CD4-positive, alpha-beta T cell treated with Interleukin-4 for 4 hours (primary cell): ENCODE measurements around the gene MEI1.
"Not testable (repeated sequence)": the region's sequence is repeated elsewhere in the genome, so short reads cannot be mapped to it uniquely, and the experiment has no call there.

Experiments used
- DNase-seq: peaks from one replicate; pipeline ENCODE4 v3.0.0-alpha.2; 2020

The MEI1 gene, protein sequence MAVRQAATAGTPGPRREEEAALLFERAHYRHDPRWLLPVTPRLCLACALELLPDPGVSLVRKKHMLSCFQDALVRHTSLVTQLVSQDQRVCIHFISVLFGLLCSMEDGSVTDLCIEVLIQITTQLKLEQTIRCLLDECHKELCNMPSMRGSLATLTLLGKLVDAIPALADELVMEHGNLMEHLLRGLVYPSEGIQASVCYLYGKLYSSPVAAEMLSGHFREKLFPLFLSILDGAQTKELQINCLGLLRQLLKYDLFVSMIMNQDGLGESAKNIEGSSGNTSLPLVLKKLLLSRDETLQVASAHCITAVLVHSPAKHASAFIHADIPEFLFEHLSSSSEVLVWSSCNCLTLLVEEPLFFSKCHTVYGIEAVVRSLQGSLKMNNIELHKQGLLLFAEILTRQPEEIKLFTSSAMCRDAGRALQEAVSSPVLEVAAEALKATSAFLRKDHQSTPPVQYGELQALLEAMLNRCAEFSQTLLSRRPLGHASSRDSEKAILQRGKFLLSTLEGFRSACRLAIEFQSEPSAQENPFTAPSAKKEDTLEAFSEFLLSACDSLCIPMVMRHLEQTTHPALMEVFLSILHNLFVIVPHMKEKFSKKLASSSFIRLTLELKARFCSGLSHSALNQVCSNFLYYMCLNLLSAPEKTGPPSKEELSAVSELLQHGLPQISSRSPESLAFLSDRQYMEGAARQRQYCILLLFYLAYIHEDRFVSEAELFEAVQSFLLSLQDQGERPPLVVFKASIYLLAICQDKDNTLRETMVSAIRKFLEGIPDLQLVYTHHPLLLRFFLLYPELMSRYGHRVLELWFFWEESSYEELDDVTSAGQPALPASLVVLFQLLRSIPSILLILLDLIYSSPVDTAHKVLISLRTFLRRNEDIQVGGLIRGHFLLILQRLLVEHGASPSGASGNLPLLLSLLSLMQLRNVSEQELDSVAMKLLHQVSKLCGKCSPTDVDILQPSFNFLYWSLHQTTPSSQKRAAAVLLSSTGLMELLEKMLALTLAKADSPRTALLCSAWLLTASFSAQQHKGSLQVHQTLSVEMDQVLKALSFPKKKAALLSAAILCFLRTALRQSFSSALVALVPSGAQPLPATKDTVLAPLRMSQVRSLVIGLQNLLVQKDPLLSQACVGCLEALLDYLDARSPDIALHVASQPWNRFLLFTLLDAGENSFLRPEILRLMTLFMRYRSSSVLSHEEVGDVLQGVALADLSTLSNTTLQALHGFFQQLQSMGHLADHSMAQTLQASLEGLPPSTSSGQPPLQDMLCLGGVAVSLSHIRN

DNA sequence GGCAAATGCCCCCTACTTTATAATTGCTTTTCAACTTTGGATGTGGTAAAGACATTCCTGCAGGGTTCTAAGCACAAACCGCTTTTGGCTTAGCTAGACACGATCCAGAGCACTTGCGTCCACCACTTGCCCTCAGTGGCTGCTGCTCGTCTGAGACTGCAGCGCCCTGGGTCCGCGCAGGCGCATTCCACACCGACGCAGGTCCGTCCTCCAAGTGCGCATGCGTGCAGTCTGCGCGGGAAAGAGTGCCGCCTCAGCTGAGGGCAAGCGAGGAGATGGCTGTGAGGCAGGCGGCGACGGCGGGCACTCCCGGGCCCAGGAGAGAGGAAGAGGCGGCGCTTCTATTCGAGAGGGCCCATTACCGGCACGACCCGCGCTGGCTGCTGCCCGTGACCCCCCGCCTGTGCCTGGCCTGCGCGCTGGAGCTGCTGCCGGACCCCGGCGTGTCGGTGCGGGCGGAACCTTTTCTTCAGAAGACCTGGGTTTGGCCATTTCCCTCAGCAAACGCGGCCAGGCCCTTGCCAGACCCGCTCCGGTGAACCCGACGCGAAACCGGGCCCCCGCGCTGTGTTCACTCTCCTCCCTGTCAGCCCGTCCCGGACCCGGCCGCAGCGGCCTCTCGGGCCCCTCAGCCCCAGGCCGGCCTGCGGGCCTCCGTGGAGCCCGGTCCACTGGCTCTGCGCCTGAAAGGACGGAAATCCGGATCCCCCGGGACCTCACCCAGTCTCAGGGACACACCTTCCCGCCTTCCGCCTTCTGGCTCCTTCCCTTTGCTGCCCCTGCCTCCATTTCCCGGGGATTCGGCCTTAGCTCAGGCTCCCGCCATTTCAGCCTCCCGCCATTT lies at the start of gene MEI1:
MEI1 (plus strand) TSS at position 240 of the 844 bp plus-strand sequence; CDS start at position 276, 36 bp downstream.
- DNase-seq = peak; percentile 89

DNA sequence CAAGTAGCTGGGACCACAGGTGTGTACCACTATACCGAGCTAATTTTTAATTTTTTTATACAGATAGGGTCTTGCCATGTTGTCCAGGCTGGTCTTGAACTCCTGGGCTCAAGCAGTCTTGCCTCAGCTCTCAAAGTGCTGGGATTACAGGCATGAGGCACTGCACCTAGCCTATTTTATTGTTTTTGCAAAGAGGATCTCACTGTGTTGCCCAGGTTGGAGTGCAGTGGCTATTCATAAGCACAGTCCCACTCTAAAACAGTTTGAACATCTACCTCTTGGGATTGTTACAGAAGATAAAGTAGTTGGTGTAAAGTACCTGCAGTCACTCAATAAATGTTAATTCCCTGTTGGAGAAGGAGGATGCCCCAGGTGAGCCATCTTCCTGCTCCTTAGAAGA lies 49.1 kb upstream of the MEI1 start:
- DNase-seq = no peak

DNA sequence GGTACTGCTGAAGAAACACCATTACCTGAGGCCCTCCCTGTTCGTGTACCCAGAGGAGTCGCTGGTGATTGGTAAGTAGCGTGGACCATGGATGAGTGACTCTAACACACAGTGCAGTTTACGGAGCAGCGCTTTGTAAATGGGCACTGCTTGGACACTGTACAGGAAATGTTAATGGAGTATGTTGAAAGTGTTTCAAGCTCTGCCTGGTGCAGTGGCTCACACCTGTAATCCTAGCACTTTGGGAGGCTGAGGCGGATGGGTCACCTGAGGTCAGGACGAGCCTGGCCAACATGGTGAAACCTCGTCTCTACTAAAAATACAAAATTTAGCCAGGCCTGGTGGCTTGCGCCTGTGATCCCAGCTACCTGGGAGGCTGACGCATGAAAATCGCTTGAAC lies 48.5 kb upstream of the MEI1 start:
- no peak for DNase-seq

DNA sequence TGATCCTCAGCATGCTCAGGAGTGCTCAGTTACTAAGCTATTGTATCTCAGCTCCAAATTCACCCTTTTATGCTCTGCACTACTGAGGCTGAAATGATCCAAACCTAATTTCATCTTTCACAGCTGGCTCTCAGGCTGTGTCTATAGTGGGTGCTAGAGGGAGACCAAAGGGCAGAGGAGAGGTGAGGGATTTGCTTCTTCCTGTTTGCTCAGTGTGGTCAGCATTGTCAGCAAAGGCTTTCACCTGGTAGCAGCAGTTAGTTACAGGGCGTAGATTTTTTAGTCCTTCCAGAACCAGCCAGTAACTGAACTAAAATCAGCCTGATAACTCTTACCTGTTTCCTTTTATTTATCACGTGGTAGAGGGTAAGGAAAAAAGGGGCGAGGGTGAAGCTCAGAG lies 45.0 kb upstream of the MEI1 start:
- no peak for DNase-seq

DNA sequence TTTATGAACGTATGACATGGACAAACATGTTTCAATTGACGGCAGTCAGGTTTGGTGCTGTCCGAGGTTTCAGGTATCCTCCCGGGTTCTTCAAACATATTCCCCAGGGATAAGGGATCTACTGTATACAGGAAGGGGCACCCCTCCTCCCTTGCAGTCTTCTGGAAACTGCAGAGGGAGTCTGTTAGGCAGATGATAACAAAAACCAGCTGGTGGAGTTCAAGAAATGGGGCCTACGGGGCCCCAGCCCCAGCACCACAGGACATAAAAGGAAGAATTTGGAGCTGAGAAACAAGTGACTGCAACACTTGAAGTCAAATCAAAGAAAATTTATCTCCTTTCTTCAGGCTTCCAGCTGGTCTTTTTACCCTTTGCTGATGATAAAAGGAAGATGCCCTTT lies 42.7 kb upstream of the MEI1 start:
- DNase-seq = no peak

DNA sequence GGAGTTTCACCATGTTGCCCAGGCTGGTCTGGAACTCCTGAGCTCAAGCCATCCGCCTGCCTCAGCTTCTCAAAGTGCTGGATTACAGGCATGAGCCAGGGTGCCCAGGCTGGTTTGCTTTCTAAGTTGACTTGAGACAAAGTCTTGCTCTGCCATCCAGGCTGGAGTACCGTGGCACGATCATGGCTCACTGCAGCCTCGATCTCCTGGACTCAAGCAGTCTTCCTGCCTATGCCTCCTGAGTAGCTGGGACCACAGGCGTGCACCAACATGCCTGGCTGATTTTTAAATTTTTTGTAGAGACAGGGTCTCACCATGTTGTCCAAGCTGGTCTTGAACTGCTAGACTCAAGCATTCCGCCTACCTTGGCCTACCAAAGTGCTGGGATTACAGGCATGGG lies 41.6 kb upstream of the MEI1 start:
- no peak for DNase-seq

DNA sequence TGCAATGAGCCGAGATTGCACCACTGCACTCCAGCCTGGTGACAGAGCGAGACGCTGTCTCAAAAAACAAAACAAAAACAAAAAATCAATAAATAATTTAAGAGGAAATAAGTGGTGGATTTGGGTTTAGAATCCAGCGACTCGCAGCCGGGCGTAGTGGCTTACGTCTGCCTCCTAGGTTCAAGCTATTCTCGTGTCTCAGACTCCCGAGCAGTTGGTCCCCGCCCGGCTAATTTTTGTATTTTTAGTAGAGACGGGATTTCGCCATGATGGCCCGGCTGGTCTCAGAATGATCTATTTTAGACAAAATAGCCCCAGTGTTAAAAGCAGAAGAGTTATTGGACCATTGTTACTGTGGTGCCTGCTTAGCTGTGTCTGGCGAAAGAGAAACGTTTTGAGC lies 40.4 kb upstream of the MEI1 start:
- no peak for DNase-seq

DNA sequence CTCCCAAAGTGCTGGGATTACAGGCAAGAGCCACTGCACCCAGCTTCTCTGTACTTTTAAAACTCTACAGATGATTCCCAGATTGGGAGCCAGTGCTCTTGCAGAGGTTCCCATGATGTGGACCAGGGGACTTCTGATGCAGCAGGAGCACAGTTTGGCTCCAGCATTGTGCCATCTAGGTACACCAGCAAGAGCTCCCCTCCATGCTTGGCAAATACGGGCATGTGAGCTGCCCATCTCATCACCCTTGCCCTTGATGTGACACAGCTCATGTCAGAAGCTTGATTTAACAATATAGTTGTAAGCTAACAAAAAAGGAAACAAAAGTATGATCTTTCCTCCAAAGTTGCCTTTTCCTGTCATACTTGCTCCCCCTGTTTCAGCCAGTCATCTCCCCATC lies 39.4 kb upstream of the MEI1 start:
- no peak for DNase-seq

DNA sequence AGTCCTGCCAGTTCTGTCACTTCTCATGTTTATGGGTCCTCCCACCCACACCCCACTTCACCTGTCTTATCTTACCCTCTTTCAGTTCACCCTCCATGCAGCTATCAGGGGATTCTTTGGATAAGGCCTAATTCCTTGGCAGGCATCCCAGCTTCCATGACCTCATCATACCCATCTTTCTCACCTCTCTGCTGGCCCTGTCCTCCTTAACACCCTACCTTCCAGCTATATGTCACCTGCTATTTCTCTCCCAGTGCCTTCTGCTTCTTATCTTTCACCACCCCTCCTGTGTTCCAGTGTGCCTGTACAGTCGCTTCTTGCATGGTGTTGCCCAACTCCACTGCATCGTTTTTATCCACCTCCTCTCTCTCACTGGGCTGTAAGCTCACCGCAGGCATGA lies 38.9 kb upstream of the MEI1 start:
- no peak for DNase-seq

DNA sequence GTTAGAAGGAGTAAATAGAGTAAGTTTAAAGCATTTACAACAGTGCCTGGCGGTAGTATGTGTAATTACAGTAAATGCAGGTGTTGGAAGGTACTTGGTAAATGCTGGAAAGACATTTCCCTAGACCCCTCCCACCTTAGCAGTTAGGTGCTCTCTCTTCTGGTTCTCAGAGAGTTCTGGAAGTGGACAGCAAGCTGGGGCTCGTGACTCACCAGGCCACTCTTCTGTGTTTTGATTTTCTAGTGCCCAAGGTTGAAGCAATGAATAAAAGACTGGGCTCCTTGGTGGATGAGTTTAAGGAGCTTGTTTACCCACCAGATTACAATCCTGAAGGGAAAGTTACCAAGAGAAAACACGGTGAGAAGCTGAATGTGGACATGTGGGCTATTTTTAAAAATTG lies 38.2 kb upstream of the MEI1 start:
- DNase-seq = no peak

DNA sequence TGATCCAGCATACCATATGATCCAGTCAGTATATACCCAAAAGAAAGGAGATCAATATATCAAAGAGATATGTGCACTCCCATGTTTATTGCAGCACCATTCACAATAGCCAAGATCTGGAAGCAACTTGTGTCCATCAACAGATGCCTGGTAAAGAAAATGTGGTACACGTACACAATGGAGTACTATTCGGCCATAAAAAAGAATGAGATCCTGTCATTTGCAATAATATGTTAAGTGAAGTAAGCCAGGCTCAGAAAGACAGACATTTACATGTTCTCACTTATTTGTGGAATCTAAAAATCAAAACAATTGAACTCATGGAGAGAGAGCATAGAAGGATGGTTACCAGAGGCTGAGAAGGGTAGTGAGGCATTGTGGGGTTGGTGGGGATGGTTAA lies 37.6 kb upstream of the MEI1 start:
- no peak for DNase-seq

DNA sequence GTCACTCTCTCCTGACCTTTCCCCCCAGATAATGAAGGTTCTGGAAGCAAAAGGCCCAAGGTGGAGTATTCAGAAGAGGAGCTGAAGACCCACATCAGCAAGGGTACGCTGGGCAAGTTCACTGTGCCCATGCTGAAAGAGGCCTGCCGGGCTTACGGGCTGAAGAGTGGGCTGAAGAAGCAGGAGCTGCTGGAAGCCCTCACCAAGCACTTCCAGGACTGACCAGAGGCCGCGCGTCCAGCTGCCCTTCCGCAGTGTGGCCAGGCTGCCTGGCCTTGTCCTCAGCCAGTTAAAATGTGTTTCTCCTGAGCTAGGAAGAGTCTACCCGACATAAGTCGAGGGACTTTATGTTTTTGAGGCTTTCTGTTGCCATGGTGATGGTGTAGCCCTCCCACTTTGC lies 35.7 kb upstream of the MEI1 start:
- not testable (repeated sequence) for DNase-seq

DNA sequence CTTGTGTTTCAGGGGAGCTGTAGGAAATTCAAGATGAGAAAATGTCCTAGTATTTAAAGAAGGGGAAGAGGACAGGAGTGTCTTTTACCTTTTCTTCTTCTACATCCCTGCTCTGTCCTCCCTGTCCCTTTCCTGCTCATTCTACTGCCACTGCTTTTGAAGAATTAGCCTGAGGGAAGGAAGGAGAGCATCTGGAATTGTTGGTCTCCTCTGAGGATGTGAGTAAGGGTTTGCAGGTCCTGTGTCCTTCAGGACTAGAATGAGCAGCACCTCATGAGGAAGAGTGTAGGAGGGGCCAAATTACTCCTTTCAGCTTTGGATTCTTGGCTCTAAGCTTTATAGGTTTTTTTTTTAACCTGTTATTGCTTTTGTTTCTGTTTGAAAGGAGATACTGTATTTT lies 34.8 kb upstream of the MEI1 start:
- no peak for DNase-seq

DNA sequence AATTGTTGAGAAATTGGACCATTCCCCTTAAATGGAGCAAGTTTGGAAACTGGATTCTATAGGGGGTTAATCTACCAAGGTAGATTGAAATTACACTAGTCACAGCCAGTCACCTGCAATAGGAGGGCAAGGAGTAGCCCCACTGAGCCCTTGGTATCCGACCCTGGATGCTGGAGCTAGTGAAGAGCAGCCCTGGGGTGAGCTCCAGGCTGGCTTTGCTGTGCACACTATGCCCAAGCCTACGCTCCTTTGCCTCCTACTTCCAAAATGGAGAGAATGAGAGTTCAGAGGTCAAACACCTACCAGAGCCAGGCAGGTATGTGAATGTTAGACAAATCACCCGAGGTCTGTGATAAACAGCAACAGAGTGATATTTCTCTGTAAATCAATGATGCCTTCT lies 34.4 kb upstream of the MEI1 start:
- no peak for DNase-seq

DNA sequence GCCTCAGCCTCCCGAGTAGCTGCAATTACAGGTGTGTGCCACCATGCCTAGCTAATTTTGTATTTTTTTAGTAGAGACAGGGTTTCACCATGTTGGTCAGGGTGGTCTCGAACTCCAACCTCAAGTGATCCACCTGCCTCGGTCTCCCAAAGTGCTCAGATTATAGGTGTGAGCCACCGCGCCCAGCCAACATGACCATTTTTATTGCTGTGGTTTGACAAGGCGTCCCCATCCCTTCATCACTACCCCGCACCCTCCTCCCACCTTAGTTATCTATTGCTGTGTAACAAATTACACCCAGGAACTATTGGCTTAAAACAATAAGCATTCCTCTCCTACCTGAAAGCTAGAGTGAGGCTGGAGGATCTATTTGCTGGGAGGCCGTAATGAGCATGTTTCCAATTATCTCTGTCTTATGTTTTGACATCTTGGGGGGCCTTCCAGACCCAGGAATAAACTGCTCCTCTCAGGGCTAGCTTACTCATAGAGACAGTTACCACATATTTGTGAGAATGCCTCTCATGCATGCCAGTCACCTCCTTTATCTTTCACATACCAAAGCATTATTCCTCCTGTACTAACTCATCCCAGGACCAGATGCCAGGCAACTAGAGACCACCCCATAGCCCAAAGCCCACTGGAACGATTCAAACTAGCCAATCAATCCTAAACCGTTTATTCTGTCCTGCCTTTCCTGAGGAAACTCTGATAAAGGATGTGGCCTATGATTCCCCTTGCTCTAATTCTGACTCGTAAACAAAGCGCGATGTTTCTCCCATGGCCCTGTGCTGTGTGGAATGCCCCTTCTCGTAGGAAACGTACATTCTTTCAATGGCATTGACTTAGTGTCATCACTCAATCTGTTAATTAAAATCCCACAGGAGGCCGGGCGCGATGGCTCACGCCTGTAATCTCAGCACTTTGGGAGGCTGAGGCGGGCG lies 30.1 kb upstream of the MEI1 start:
- no peak for DNase-seq

DNA sequence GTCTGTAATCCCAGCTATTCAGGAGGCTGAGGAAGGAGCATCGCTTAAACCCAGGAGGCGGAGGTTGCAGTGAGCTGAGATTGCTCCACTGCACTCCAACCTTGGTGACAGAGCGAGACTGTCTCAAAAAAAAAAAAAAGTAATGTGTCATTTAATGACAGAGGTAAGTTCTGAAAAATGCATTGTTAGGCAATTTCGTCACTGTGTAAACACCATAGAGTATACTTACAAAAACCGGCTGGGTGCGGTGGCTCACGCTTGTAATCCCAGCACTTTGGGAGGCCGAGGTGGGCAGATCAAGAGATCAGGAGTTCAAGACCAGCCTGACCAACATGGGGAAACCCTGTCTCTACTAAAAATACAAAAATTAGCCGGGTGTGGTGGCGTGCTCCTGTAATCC lies 27.2 kb upstream of the MEI1 start:
- not testable (repeated sequence) for DNase-seq

DNA sequence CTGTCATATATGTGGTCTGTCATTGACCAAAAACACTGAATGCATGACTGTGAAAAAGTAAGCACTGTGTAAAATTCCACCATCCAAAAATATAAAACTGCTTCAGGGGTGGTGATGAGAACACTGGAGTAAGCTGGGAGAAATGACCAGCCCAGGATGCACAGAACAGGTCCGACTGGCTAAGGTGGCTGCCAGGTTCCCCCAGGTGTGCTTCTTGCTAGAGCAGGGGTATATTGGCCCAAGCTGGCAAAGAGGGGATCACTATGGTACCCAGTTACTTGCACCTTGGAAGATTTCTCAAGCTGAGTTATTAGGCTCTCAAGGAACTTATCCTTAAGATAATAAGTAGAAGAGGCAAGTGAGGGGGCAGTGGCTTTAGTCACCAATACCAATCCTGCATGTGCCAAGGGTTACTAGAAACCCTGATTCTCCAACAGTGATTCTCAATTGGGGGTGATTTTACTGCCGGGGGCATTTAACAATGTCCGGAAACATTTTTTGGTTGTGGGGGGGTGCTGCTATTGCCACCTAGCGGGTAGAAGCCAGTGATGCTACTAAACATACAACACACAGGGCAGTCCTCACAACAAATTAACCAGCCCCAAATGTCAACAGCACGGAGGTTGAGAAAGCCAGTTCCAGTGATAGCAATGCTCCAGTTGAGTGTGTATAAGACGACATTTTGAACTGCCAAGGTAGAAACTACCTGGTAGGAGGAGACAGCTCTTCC lies 26.4 kb upstream of the MEI1 start:
- no peak for DNase-seq

DNA sequence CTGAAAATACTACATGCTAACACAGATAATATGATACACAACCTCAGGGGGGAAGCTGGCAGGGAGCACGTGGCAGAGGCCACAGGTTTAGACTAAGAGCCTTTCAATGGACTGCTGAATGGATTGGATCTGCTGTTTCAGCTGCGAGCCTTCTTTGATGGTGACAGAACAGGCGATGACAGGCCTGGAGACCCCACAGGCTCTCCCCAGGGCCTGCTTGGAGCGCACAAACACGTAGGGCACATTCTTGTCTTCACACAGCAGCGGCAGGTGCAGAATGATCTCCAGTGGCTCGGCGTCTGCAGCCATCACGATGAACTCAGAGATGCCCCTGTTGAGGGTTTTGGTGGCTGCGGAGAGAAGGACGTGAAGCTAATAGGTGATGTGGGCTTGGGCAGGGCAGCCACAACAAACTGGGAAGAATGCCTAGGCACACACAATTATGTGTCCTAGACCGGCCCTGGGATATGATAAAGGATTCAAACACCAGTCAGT lies 24.4 kb upstream of the MEI1 start:
- DNase-seq = no peak

DNA sequence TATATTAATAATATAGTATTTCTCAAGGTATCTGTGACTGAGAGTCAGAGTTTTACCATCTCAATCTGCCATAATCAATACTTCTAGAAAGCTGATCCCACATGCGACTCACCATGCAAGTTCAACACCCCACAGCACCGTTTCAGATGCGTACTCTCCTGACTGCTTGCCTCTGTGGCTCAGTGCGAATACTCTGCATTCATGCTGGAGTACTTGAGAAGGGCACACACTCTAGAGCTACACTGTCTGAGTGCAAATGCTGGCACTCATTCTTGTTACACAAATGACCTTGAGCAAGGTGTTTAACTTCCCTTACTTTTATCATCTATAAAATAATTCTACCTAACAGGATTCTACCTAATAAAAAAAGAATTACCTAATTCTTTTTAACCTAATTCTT lies 23.2 kb upstream of the MEI1 start:
- no peak for DNase-seq

DNA sequence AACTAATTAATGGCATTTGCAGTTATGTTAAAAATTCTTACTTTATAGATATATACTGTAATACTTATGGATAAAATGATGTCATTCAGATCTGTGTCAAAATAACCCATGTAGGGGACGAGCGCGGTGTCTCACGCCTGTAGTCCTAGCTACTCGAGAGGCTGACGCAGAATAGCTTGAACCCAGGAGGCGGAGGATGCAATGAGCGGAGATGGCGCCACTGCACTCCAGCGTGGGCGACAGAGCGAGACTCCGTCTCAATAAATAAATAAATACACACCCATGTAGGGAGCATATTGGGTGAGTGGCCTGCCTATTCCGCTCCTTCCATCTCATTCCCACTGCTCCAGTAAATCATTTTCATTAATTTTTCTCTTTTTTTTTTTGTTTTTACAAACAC lies 17.7 kb upstream of the MEI1 start:
- DNase-seq = no peak
